Keratinocyte (primary cell): ENCODE data around the gene MARCHF2. TPM values are rescaled to one million over a fixed set of nuclear protein-coding genes. Genes with fewer than 3 reads are reported as not detected.

Experiments used
- DNase-seq: peaks from one replicate; pipeline ENCODE4 v3.0.0-alpha.2; 2011; ENCODE audit warnings: low read depth, missing footprints, low spot score
- FAIRE-seq: peaks from 2 replicates; lab custom pipeline; 2011; peaks lifted over from hg19 to GRCh38; lab: Jason Lieb, UNC
- H2AFZ ChIP-seq: 2 replicates; pipeline ENCODE4 v1.6.0; 2012; ENCODE audit warnings: low read length, control low read depth, inconsistent platforms; ENCODE audit not compliant: control insufficient read depth
- H3K27ac ChIP-seq: 2 replicates; pipeline ENCODE4 v1.5.1; 2011; ENCODE audit warnings: low read length; ENCODE audit not compliant: control insufficient read depth, insufficient read depth
- H3K27me3 ChIP-seq: 3 replicates; pipeline ENCODE4 v1.6.0; 2011; ENCODE audit warnings: low read length; ENCODE audit not compliant: control insufficient read depth, insufficient read depth; ENCODE audit errors: extremely low read depth
- H3K36me3 ChIP-seq, 2 experiments: 2 replicates in 1 of 2; 3 replicates in 1 of 2; pipeline ENCODE4 v1.5.1; 2011; ENCODE audit warnings: low read length in 2 of 2, mild to moderate bottlenecking in 1 of 2; ENCODE audit not compliant: control insufficient read depth in 2 of 2, insufficient read depth in 2 of 2; ENCODE audit errors: extremely low read depth in 1 of 2
- H3K4me1 ChIP-seq: 3 replicates; pipeline ENCODE4 v1.5.1; 2011; ENCODE audit warnings: low read length; ENCODE audit not compliant: control insufficient read depth, insufficient read depth; ENCODE audit errors: extremely low read depth
- H3K4me2 ChIP-seq: 3 replicates; pipeline ENCODE4 v1.6.0; 2011; ENCODE audit warnings: low read depth, low read length; ENCODE audit not compliant: control insufficient read depth, insufficient read depth; ENCODE audit errors: extremely low read depth
- H3K4me3 ChIP-seq, 3 experiments: fragments of 200-600 bp in 1 of 3; sonication (generic) in 1 of 3; 2 replicates in 2 of 3; 3 replicates in 1 of 3; pipeline ENCODE4 v1.5.1; 2011 to 2016; ENCODE audit warnings: low read length in 3 of 3, mild to moderate bottlenecking in 3 of 3, control low read depth in 2 of 3, inconsistent platforms in 1 of 3, low read depth in 1 of 3, mixed read lengths in 1 of 3, mixed run types in 1 of 3, moderate library complexity in 1 of 3; ENCODE audit not compliant: control insufficient read depth in 2 of 3, insufficient read depth in 2 of 3; ENCODE audit errors: extremely low read depth in 1 of 3
- H3K79me2 ChIP-seq: 2 replicates; pipeline ENCODE4 v1.6.0; 2012; ENCODE audit warnings: low read length; ENCODE audit not compliant: control insufficient read depth, insufficient read depth
- H3K9ac ChIP-seq: 3 replicates; pipeline ENCODE4 v1.6.0; 2011; ENCODE audit warnings: low read length; ENCODE audit not compliant: control insufficient read depth, insufficient read depth; ENCODE audit errors: extremely low read depth
- H3K9me1 ChIP-seq: 3 replicates; pipeline ENCODE4 v1.6.0; 2011; ENCODE audit warnings: low read length; ENCODE audit not compliant: control insufficient read depth, insufficient read depth; ENCODE audit errors: extremely low read depth
- H3K9me3 ChIP-seq: 2 replicates; pipeline ENCODE4 v1.5.1; 2012; ENCODE audit warnings: low read depth, low read length; ENCODE audit not compliant: control insufficient read depth
- H4K20me1 ChIP-seq: 3 replicates; pipeline ENCODE4 v1.6.0; 2011; ENCODE audit warnings: low read length; ENCODE audit not compliant: control insufficient read depth, insufficient read depth; ENCODE audit errors: extremely low read depth
- EZH2 ChIP-seq: IDR thresholded peaks from one replicate; pipeline ENCODE4 v1.6.1; 2012; ENCODE audit warnings: inconsistent platforms, mild to moderate bottlenecking, low read length, moderate library complexity
- dilution Hi-C: fragments of 300-500 bp; cut with MboI; formaldehyde crosslinking; loops from one replicate; pipeline ENCODE4 v1.7.0; 2020; ENCODE audit warnings: low sequenced_read_pairs; ENCODE audit not compliant: extremely low pct_ligation_motif_present
- polyA plus RNA-seq, 5 experiments: library from polyadenylated mRNA; depleted of rRNA in 3 of 5; stranded (reverse) in 3 of 5; stranded (forward) in 1 of 5; unstranded in 1 of 5; fragments of >200 nt; gene quantifications; 1 replicate in 1 of 5; 2 replicates in 3 of 5; 3 replicates in 1 of 5; pipeline versions ENCODE4 v1.2.1 to v1.2.3, GENCODE V29; 2011 to 2012; ENCODE audit warnings: missing spikeins in 2 of 5, low read depth in 1 of 5, low replicate concordance in 1 of 5
- TF ChIP-seq, protein P1 (sequence below), 3 experiments: IDR thresholded peaks in 1 of 3; conservative IDR thresholded peaks in 1 of 3; optimal IDR thresholded peaks in 1 of 3; 2 replicates in 2 of 3; 3 replicates in 1 of 3; pipeline versions ENCODE3 to v1.5.1; 2011; ENCODE audit warnings: low read length in 3 of 3, mild to moderate bottlenecking in 3 of 3, moderate library complexity in 2 of 3, control low read depth in 1 of 3, inconsistent platforms in 1 of 3; ENCODE audit not compliant: insufficient read depth in 2 of 3; ENCODE audit errors: extremely low read depth in 1 of 3

MARCHF2 gene
- polyA plus RNA-seq, 1 donor (not counting 4 experiments of a cell fraction or from before 2014, with no cell fraction given): 13.7 TPM

DNA sequence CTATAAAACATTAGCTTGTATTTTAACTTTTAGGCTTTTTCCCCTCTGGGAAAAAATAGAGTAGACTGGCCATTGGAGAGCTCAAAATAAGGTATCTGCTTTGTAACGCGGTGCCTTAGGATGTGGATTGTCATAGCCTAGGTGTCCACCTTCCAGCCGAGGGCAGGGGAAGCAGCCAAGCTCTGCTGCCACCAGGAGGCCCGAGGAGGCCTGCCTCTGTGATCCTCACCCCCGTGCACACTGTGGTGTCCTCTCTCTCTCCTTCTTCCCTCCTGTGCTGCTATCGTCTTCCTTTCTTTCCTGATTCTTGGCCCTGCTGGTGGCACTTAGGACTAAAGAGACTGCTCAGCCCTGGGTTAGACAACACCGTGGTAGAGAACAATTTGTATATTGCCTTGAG lies 43.0 kb downstream of the MARCHF2 start:
- peaks cover 13 to 47% of the 10 kb centered on the region in 2 experiments for H3K36me3 ChIP-seq
- H4K20me1 ChIP-seq: peaks cover 70% of the 10 kb centered on the region
- dilution Hi-C loops: no loop called here
- no peak overlapping the region for H3K27ac ChIP-seq
- TF ChIP-seq, protein P1, sequence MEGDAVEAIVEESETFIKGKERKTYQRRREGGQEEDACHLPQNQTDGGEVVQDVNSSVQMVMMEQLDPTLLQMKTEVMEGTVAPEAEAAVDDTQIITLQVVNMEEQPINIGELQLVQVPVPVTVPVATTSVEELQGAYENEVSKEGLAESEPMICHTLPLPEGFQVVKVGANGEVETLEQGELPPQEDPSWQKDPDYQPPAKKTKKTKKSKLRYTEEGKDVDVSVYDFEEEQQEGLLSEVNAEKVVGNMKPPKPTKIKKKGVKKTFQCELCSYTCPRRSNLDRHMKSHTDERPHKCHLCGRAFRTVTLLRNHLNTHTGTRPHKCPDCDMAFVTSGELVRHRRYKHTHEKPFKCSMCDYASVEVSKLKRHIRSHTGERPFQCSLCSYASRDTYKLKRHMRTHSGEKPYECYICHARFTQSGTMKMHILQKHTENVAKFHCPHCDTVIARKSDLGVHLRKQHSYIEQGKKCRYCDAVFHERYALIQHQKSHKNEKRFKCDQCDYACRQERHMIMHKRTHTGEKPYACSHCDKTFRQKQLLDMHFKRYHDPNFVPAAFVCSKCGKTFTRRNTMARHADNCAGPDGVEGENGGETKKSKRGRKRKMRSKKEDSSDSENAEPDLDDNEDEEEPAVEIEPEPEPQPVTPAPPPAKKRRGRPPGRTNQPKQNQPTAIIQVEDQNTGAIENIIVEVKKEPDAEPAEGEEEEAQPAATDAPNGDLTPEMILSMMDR (optimal IDR thresholded peaks at IDR 0.05 in 1 of 3, IDR thresholded peaks at IDR 0.05 in 1 of 3, conservative IDR thresholded peaks at IDR 0.05 in 1 of 3; ENCODE audit: extremely low read depth in 1 of 3, insufficient read depth in 2 of 3, low read length in 3 of 3): peak; percentile 3 to 34 (median 13)
- TF ChIP-seq EZH2: no peak
- H3K9me1 ChIP-seq: peaks cover 13% of the 10 kb centered on the region
- H3K79me2 ChIP-seq: peaks cover 96% of the 10 kb centered on the region
- no peak overlapping the region for H3K4me3 ChIP-seq
- H3K9me3 ChIP-seq: no peaks in the 10 kb centered on the region
- no peak for DNase-seq
- no peak overlapping the region for H3K4me2 ChIP-seq
- no peak for FAIRE-seq
- H2AFZ ChIP-seq: no peak overlapping the region
- H3K9ac ChIP-seq: no peak overlapping the region
- no peaks in the 10 kb centered on the region for H3K27me3 ChIP-seq
- peaks cover 18% of the 10 kb centered on the region for H3K4me1 ChIP-seq

DNA sequence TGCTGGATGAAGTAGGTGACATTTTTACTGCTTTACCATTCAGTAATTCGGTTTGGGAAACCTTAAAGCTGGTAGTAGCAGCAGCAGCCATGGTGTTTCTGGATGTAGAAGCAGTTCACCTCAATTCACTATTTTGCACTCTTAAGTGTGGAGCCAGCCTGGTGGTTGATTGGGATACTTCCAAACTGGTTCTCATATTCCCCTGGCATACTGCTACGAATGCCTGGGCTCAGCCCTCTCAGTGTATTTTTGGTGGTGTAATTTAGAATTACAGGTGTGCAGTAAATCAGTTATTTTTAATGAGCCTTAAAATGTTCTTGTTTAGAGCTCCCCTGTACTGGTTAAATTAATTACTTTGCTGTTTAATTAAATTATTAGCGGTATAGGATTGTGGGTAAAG lies 44.1 kb downstream of the MARCHF2 start:
- H4K20me1 ChIP-seq: peaks cover 67% of the 10 kb centered on the region
- no peak overlapping the region for H2AFZ ChIP-seq
- FAIRE-seq: no peak
- no peak overlapping the region for H3K4me3 ChIP-seq
- H3K9me3 ChIP-seq: no peaks in the 10 kb centered on the region
- DNase-seq: no peak
- no peak for TF ChIP-seq EZH2
- TF ChIP-seq, protein P1 (optimal IDR thresholded peaks at IDR 0.05 in 1 of 3, IDR thresholded peaks at IDR 0.05 in 1 of 3, conservative IDR thresholded peaks at IDR 0.05 in 1 of 3; ENCODE audit: extremely low read depth in 1 of 3, insufficient read depth in 2 of 3, low read length in 3 of 3): no peak
- H3K27me3 ChIP-seq: no peaks in the 10 kb centered on the region
- no peak overlapping the region for H3K9ac ChIP-seq
- peaks cover 6% of the 10 kb centered on the region for H3K4me1 ChIP-seq
- peaks cover 9% of the 10 kb centered on the region for H3K9me1 ChIP-seq
- peaks cover 100% of the 10 kb centered on the region for H3K79me2 ChIP-seq
- dilution Hi-C loops: no loop called here
- H3K36me3 ChIP-seq: peaks cover 13 to 52% of the 10 kb centered on the region in 2 experiments
- no peak overlapping the region for H3K27ac ChIP-seq
- H3K4me2 ChIP-seq: no peak overlapping the region
